ENCODE results near the gene RD3L. TPM values are rescaled to one million over a fixed set of nuclear protein-coding genes. Genes with fewer than 3 reads are reported as not detected.

The RD3L gene
- total RNA-seq, 1 experiment from 2014 or later, result not detected

GRCh38 chr14:103941462-103941861, 867 bp downstream of the RD3L start:
- no peak overlapping the region for H3K27ac ChIP-seq (ENCODE audit: low read length)
- H3K27me3 ChIP-seq (ENCODE audit: low read length), result peaks cover 66% of the 10 kb centered on the region
- ChIA-PET CTCF (no interaction called here), POLR2A (ENCODE audit: unreplicated experiment) (no interaction called here)
- no peaks in the 10 kb centered on the region for H3K9me3 ChIP-seq (ENCODE audit: low read length)
- H3K4me3 ChIP-seq (ENCODE audit: low read length), result no peak overlapping the region
- intact Hi-C loops (cut with micrococcal nuclease), result no loop called here
- H4K20me1 ChIP-seq (ENCODE audit: low read length), result no peaks in the 10 kb centered on the region
- no peaks in the 10 kb centered on the region for H3K79me2 ChIP-seq (ENCODE audit: low read length)
- no peak overlapping the region for H3K4me2 ChIP-seq (ENCODE audit: low read length)
- H3F3A ChIP-seq (ENCODE audit: low read length, unreplicated experiment), result no peaks in the 10 kb centered on the region
- no peaks in the 10 kb centered on the region for H3K9me2 ChIP-seq (replicated peaks; ENCODE audit: low read length)
- no peak overlapping the region for H3K9ac ChIP-seq (ENCODE audit: low read length)
- ATAC-seq, result no peak
- no peaks in the 10 kb centered on the region for H3K36me3 ChIP-seq (ENCODE audit: low read depth, low read length)
- TF ChIP-seq CTCF (conservative IDR thresholded peaks at IDR 0.05; ENCODE audit: low read depth, low read length), result no peak
- peak; percentile 58 for TF ChIP-seq EZH2 (IDR thresholded peaks at IDR 0.05; ENCODE audit: low read length, unreplicated experiment)
- TF ChIP-seq EZH2phosphoT487 (IDR thresholded peaks at IDR 0.05; ENCODE audit: borderline replicate concordance, low read length), result no peak
- no peak for DNase-seq
- no peaks in the 10 kb centered on the region for H3K4me1 ChIP-seq (ENCODE audit: insufficient read depth, low read length)
- BruUV-seq (replicated peaks), result no TSS peak
- no peak overlapping the region for H2AFZ ChIP-seq (ENCODE audit: low read length)

GRCh38 chr14:103935102-103935501, 7.2 kb downstream of the RD3L start:
- no peak for TF ChIP-seq EZH2phosphoT487 (IDR thresholded peaks at IDR 0.05; ENCODE audit: borderline replicate concordance, low read length)
- intact Hi-C loops (cut with micrococcal nuclease), result no loop called here
- no peak for ATAC-seq
- Histone ChIP-seq H4K20me1 (ENCODE audit: low read length) (no peaks in the 10 kb centered on the region), H3K9me3 (ENCODE audit: low read length) (no peaks in the 10 kb centered on the region), H2AFZ (ENCODE audit: low read length) (no peak overlapping the region), H3K9ac (ENCODE audit: low read length) (no peak overlapping the region), H3K27me3 (ENCODE audit: low read length) (peaks cover 16% of the 10 kb centered on the region), H3K27ac (ENCODE audit: low read length) (no peak overlapping the region), H3K9me2 (replicated peaks; ENCODE audit: low read length) (no peaks in the 10 kb centered on the region), H3F3A (ENCODE audit: low read length, unreplicated experiment) (no peaks in the 10 kb centered on the region), H3K36me3 (ENCODE audit: low read depth, low read length) (no peaks in the 10 kb centered on the region), H3K4me2 (ENCODE audit: low read length) (no peak overlapping the region), H3K4me1 (ENCODE audit: insufficient read depth, low read length) (peaks cover 17% of the 10 kb centered on the region), H3K79me2 (ENCODE audit: low read length) (no peaks in the 10 kb centered on the region), H3K4me3 (ENCODE audit: low read length) (no peak overlapping the region)
- CTCF ChIA-PET, result interaction anchor here (0.6 kb wide), 1 partner anchor 46 kb away, joined by 3 read pairs; no protein-coding TSS in a partner anchor
- no TSS peak for BruUV-seq (replicated peaks)
- POLR2A ChIA-PET (ENCODE audit: unreplicated experiment), result no interaction called here
- no peak for DNase-seq

- no peak overlapping the region for H3K9ac ChIP-seq (ENCODE audit: low read length)
- H3K27ac ChIP-seq (ENCODE audit: low read length), result peak overlapping the region; percentile 29
Observed at GRCh38 chr14:103932791-103933490, 9.4 kb downstream of the RD3L start.

More at GRCh38 chr14:103932791-103933490, 9.4 kb downstream of the RD3L start:
- H3K36me3 ChIP-seq (ENCODE audit: low read depth, low read length), result no peaks in the 10 kb centered on the region
- H3K4me1 ChIP-seq (ENCODE audit: insufficient read depth, low read length), result peaks cover 17% of the 10 kb centered on the region
- ChIA-PET POLR2A (ENCODE audit: unreplicated experiment) (interaction anchor here (0.5 kb wide), 1 partner anchor 373 kb away, joined by 3 read pairs; no protein-coding TSS in a partner anchor), CTCF (interaction anchor here (0.6 kb wide), 2 partner anchors 45 to 644 kb away, joined by 3 to 5 read pairs; no protein-coding TSS in a partner anchor)
- peak overlapping the region; percentile 77 for H2AFZ ChIP-seq (ENCODE audit: low read length)
- H3K79me2 ChIP-seq (ENCODE audit: low read length), result no peaks in the 10 kb centered on the region
- TF ChIP-seq EZH2phosphoT487 (IDR thresholded peaks at IDR 0.05; ENCODE audit: borderline replicate concordance, low read length) (no peak), EZH2 (IDR thresholded peaks at IDR 0.05; ENCODE audit: low read length, unreplicated experiment) (no peak), CTCF (conservative IDR thresholded peaks at IDR 0.05; ENCODE audit: low read depth, low read length) (no peak)
- ATAC-seq (peak; percentile 92), DNase-seq (peak; percentile 69)
- 0 out of 2 replicates have a peak, but pooled peaks cover 3% of the 10 kb centered on the region for H3K27me3 ChIP-seq (ENCODE audit: low read length)
- no peaks in the 10 kb centered on the region for H3K9me3 ChIP-seq (ENCODE audit: low read length)
- no peaks in the 10 kb centered on the region for H3K9me2 ChIP-seq (replicated peaks; ENCODE audit: low read length)
- no TSS peak for BruUV-seq (replicated peaks)
- no peaks in the 10 kb centered on the region for H3F3A ChIP-seq (ENCODE audit: low read length, unreplicated experiment)
- H3K4me2 ChIP-seq (ENCODE audit: low read length), result peak overlapping the region; percentile 78
- intact Hi-C loops (cut with micrococcal nuclease), result loop anchor here (5.0 kb wide), 1 partner anchor 49 kb away; no protein-coding TSS in a partner anchor
- H3K4me3 ChIP-seq (ENCODE audit: low read length), result peak overlapping the region; percentile 43
- H4K20me1 ChIP-seq (ENCODE audit: low read length), result no peaks in the 10 kb centered on the region
